NCI-H2196 (cell line): ENCODE measurements around the gene PIEZO1.
"Not testable (repeated sequence)": the region's sequence is repeated elsewhere in the genome, so short reads cannot be mapped to it uniquely, and the experiment has no call there.

Experiments
- DNase-seq: peaks from one replicate; lab custom pipeline; 2025; ENCODE audit not compliant: unreplicated experiment; lab: John Stamatoyannopoulos, UW

The PIEZO1 gene

DNA sequence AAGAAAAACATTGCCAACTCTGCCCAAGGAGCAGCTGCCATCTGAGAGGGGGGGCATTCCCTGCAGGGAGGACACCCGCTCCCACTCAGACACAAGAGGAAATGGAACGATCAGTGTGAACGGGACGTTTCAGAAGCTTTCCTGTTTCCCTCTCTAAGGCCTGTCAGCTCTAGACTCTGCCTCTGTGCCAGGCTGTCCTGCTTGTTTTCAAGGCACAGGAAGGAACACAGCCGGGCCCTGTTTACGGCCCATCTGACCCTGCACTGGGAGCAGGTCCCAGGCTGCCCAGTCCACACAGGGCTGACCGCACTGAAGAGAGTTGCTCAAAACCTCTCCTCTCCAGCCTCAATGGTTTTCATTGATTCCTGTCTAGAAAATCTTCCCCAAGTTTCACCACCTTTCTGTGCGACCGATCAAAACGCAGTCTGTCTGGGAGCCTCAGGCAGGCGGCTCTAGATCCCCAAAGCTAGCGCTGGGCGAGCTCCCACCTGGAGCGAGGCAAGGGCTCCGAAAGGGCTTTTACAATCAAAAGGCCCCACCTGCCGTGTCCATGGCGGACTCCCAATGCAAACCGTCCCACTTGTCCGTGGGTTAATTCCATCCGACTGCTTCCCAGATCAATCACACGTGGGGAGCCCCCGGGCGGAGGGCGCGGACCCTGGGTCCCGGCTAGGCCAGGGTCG lies 1.5 kb downstream of the PIEZO1 start:
- no peak for DNase-seq

DNA sequence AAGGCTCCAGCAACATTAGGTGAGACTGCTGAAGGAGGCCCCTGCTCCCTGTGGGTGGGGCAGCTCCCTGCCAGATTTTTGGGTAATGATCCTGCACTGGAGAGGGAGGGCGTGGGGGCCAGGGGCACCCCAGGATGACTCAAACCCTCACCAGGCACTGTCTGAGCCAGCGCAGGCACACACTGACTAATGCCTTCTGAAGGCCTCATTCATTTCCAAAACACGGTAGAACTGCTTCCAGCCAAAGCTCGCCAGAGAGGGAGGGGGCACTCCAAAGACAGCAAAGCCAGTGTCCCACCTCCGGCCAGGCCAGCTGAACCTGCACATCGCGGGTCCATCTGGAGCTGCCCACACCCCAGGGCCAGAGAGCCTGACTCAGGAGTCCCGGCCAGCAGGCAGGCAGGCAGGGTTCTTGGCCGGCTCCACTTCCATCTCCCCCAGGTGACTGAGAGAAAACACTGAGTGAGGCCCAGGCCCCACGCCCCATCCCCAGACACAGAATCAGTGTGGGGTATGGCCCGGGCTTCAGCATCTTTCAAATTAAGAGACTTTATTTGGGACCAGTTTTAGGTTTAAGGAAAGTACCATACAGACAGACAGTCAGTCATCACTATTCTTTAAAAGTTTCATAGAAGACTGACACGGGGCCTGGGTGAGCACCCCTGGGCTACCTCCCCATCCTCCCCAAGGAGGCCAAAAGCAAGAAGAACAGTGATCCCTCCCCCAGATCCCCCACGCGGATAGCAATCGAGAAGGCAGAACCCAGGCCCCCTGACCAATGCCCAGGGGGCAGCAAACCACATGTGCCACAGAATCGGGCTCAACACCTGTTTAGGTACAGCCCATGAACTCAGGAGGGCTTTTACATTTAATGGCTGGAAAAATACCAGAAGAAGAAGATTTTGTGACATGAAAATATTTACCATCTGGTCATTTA lies 2.3 kb downstream of the PIEZO1 start:
- DNase-seq, result no peak

DNA sequence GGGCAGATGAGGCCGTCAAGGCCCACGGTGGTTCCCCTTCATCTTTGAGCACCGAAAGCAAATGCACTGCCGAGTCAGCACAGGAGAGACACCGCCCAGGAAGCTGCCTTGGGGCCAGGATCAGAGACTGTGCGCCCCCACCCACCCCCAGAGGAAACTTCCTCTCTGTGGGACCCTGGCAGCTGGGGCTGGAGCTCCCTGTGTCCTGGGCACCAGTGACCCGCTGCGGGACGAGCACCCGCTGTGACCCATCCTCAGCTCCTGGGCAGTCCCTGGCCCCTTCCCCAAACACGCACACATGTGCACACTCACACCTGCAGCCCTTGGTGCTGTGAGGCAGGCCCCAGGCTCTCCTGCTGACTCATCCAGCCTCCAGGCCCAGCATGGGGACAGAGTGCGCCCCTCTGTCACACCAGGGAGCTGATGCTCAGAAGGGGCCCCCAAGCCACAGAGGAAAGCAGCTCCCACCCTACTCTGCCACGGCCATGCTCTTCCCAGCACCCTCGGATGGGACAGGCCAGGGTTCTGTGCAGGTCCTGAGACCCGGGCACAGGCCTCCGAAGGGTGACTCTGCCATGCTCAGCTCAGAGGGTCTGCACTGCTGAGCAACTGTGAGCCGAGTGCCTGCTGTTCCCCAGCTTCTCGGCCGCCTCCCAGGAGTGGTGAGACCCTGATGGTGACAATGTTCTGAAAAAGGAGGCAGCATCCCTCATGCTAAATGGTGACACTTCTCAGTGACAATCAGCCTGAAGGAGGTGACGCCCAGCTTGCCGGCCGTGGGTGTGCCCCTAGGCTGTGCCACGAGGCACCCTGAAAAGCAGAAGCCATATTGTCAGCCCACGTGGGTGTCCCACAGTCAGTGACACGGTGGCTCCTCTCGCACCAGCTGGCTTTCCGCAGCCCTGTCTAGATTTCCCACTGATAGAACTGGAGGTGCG lies 3.6 kb downstream of the PIEZO1 start:
- no peak for DNase-seq

DNA sequence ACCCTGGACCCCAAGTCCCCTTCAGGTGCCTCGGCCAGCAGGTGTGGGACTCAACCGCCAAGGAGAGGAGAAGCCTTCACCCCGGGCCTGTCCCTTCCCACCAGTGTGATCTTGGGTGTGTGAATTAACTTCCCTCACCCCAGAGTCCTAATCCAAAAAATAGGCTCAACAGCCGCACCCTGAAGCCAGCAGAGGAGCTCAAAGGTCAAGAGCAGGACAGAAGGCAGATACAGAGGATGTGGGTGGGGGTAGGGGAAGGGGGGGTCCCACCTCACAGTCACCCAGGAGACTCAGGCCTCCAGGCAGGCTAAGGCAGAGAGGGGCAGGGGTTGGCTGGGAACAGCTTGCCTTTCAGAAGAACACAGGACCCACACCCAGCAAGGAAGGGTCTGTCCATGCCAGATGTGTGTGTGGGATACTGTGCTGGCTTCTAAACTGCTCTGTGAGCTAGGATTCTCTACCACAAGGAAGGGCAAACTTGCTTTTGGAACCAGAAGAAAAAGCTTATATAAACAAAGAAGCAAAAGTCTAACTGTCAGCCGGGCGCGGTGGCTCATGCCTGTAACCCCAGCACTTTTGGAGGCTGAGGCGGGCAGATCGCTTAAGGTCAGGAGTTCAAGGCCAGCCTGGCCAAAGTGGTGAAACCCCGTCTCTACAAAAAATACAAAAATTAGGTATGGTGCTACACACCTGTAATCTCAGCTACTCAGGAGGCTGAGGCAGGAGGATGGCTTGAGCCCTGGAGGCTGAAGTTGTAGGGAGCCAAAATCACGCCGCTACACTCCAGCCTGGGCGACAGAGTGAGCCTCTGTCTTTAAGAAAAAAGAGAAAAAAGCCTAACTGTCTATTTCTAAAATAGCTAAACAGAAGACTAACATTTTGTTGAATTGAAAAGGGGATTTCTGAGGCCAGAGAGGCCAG lies 4.6 kb downstream of the PIEZO1 start:
- DNase-seq, result no peak

DNA sequence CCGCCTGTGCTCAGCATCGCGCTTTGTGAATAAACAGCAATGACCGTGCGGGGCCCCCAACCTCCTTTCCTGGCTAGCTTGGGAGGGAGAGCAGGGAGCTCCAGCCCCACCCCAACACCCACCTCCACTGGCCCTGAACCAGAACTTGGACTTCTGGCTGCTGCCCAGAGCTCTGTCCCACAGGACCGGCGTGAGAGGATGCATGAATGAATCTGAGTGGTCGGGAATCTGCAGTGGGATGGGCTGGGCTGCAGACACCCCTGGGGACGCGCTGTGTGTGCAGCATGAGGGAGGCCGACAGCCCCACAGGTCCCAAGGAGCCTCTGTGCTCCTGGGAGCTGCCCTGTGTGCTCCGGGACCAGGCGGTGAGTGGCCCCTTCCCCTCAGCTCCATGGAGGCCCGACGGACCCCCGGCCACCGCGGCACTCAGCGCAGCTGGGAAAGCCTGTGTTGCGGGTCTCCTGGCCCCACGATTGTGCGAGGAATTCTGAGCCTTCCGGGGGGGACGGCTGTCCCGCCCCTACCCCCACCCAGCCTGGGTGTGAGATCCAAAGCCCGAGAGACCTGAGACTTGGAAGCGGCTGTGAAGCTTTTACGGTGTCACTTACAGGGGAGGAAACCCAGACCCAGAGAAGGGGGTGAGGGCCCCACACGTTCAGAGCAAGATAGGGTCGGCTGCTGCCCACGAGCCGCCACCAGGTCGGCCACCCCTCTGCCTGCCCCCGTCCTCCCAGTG lies 5.4 kb downstream of the PIEZO1 start:
- DNase-seq, result no peak

DNA sequence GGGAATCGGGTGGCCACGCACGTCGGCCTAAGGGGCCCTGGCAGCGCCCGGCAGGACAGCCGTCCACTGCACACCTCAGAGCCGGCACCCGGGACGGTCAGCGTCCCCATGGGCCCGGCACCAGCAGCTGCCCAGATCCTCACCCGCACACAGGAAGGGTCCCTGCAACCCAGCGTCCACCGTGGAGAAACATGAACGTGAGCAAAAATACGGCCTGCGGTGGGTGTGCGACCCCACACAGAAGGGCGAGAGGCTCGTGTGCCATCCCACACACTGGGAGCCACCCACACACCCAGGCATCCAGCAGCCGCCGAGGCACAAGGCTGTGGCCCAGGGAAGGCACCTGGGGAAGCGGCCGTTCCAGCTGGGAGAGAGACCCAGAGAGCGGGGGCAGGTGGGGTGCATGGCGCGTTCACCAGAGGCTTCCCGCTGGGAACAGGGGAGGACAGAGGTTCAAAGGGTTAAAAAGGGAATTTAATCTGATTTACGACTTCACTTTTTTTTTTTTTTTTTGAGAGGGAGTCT lies 6.4 kb downstream of the PIEZO1 start:
- DNase-seq, result no peak

DNA sequence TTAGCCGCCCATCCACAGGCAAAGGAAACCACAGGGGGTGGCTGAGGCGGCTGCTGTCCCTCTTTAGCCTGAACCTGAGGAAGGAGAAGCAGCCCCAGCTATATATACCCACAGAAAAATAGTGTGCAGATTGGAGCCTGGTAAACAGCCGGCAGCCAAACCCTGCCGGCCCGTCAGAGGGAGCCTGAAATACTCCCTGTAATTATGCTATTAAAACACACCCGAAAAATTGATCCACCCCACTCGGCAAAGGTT lies 6.8 kb downstream of the PIEZO1 start:
- no peak for DNase-seq

DNA sequence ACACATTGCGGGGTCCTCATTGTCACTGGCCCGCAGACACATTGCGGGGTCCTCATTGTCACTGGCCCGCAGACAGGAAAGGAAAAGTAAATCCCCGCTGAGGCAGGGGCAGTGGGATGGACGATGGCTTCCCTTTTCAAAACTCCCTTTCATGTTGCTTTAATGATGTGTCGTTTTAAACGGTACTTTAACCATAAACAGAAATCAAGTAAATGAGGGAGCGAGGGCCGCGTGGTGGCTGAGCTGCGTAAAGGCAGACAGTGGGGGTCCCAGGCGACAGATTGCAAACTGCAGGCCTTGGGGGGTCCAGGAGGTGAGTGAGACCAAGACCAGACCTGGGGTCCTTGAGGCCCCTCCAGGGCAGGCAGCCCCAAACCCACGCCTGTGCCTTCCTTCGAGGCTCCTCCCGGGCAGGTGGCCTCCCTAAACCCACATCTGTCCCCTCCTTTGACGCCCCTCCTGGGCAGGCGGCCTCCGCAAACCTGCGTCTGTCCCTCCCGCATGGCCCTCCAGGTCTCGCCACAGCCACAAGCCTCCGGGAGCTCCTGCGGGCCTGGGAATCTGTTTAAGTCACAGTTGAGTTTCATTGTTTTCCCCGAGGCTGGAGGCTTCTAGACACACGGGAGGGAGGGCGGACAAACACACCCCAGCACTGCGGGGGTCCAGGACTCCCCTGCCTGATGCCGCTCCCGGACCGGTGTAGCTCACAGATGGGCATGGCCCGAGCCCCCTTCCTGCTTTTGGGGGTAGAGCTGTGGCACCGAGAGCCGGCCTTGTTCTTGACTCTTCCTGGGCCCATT lies 7.3 kb downstream of the PIEZO1 start:
- no peak for DNase-seq

DNA sequence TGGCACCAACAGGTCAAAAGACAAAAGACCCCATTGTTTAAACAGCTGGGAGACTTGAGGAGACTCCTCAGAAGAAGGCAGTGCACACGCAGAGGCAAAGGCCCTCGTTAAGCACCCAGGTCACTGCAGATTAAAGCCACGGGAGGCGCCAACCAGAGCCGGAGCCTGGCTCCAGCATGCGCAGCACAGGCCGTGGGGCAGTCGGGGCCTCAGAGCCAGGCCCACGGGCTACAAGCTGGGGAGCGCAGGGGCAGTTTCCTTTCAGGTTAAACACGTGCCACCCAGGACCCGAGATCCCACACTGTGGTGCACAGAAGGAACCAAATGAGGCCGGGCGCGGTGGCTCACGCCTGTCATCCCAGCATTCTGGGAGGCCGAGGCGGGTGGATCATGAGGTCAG lies 9.2 kb downstream of the PIEZO1 start:
- DNase-seq, result no peak

DNA sequence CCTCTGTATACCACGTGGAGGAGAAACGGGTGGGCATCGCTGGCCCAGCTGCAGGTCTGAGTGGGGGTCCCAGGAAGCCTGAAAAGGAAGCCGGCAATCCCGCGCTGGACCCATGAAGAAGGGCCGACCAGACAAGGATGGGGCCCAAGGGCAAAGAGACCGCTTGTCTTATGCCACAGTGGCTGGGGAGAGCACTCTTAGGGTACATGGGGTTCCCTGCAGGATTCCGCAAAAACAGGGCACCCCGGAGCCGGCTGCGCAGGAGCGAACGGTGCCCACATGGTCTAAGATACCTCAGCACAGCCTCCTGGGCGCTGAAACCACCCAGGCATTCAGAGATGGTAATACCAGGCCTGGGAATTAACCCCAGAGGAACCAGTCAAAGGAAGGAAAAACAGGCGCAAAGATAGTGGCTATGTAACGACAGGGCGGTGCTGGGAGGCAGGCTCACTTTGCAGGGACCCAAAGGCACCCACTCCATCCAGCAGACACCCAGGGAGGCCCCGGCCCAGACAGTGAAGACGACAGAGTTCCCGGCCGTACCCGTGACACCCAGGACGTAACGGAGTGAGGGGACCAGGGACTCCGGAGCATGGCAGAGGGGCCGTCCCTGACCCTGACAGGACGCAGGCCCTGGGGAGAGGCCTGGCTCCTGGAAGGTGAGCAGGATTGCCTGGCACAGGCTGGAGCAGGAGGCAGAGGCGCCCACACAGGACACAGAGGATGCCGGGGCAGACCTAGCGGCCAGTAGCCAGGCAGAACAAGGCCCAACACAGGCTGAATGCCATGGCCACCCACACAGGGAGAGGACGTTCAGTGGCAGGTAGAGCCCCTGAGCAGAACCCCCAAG lies 10.3 kb downstream of the PIEZO1 start:
- DNase-seq, result no peak

DNA sequence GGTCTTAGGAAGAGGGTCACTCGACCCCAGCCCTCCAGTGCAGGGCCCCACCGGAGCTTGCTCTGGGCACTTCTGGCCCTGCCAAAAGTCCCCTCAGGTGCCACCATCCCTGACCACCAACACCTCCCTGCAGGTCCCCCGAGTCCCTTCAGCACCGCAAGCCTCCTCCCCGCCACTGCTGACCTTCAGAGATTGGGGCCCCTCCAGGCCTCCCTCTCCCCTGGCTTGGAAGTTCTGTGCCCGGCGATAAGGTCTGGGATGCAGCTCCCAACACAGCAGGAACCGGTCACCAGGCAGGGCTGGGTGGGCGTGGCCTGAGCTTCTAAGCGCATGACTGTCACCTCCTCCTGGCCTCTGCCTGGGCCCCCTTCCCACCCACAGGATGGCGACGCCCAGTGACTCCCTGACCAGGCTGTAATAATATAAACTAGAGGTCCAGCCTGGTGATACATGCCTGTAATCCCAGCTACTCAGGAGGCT lies 11.2 kb downstream of the PIEZO1 start:
- DNase-seq, result no peak

DNA sequence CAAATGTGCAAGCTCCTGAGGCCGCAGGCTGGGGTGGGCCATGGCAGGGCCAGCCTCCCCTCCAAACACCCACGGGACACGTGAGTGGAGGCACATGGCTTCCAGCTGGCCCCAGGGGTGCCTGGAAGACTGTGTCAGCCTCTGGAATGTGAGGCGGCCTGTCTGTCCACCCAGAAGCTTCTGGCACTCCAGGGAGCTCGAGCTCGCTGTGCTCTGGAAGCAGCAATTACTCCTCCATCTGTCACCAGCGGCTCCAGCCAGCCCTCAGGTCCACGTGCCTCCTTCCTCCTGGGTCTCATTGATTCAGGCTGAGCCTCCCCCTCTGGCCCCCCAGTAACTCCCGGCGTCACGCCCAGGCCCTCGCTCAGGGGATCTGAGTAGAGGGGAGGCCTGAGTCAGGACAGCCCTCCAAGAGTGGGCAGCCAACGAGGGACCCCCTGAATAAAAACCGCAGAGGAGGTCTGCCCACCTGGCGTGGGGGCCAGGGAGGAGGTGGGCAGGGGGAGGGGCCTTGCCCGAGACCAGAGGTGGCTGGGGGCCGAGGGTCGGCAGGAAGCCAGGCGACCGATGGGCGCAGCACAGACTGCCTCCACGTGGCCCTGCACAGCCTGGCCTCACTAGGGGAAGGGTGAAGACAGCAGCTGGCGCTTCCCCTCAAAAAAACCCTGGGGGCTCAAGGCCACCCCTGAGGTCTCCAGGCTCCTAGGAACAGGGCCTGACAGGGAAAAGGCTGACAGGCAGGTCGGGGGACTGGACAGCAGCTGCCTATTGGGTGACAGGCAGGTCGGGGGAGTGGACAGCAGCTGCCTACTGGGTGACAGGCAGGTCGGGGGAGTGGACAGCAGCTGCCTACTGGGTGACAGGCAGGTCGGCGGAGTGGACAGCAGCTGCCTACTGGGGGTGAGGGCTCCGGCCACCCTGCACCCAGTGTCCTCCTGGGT lies 11.9 kb downstream of the PIEZO1 start:
- DNase-seq, result no peak

DNA sequence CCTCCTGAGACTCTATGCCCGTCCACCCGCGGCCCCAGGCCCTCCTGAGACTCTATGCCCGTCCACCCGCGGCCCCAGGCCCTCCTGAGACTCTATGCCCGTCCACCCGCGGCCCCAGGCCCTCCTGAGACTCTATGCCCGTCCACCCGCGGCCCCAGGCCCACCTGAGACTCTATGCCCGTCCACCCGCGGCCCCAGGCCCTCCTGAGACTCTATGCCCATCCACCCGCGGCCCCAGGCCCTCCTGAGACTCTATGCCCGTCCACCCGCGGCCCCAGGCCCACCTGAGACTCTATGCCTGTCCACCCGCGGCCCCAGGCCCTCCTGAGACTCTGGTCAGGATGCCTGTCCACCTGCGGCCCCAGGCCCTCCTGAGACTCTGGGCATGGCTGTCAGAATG lies 13.2 kb downstream of the PIEZO1 start:
- DNase-seq, result not testable (repeated sequence)

DNA sequence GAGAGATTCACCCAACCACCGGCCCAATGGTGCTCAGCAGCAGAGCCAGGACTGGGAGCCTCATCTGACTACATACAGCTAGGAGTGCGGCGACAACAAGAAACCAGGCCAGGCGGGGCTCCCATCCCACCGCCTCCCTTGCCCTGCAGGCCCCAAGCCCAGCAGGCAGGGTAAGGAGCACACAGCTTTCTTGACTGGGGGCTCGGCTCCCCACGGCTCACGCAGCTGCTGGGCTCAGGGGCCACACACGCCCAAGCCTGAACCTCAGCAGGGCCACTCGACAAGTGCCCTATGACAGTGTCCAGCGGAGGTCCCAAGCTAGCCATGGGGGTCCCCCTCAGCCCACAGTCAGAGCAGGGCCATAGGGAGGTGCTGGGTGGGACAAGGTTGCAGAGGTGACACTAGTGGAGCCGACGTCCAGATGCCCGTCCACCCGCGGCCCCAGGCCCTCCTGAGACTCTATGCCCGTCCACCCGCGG lies 13.7 kb downstream of the PIEZO1 start:
- DNase-seq, result no peak

DNA sequence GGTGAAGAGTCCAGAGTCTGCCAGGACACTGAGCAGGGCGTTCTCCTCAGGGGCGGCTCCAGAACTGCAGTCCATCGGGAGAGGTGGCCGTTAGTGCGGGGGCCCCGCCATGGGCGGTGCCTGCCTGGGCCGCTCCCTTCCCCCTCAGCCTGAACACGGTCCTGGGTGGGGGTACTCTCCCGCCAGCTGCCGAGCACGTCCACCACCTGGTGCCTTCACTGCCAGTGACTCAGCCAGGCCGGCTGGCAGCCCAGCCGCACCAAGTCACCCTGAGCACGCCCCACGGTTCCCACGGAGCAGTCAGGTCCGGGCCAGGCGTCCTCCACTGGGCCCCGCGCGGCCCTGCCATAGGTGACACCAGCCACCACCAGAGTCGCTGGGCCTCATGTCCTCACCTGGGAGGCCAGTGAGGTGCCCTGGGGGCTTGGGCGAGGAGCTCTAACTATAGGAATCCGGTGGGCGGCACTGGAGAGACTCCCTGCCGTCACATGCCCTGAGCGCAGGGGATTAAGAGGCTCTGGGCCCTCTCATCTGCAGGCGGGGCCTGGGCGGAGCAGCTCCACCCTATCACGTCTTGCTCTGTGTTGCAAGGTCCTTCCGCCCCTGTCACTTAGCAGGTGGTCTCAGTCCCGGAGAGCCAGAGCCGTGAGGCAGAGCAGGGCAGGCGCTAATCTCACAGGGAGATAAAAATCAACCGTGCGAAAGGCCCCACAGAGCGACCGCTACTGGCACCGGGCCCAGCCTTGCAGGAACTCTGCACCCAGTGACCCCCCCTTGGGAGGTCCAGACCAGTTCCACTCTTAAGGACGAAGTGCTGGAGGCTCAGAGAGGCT lies 14.3 kb downstream of the PIEZO1 start:
- DNase-seq, result peak; percentile 14
